Measurements from ENCODE around the gene KLC3.

DNA sequence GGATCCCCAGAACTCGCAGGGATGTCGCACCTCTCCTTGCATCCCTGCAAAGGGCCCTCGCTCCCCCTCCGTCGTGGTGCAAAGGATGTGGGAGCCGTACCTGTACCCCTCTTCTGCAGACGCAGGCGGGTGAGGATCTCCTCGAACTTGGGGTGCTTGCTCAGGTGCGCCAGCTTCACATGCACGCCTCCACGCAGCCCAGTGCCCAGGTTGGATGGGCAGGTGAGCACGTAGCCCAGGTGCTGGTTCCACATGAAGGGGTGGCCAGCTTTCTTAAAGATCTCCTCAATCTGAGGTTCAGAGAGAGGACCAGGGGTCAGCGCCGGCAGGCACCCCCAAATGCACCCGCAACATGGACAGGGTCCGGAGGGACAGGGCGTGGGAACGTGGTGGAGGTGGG lies 33.2 kb upstream of the KLC3 start:
- TF ChIP-seq EZH2 (IDR thresholded peaks at IDR 0.05; ENCODE audit: low read length, unreplicated experiment) (no peak), CTCF (conservative IDR thresholded peaks at IDR 0.05; ENCODE audit: low read depth, low read length) (no peak)
